Measurements from ENCODE around the gene GFRA1.
"Not testable (repeated sequence)": the region's sequence is repeated elsewhere in the genome, so short reads cannot be mapped to it uniquely, and the experiment has no call there.

The GFRA1 gene

DNA sequence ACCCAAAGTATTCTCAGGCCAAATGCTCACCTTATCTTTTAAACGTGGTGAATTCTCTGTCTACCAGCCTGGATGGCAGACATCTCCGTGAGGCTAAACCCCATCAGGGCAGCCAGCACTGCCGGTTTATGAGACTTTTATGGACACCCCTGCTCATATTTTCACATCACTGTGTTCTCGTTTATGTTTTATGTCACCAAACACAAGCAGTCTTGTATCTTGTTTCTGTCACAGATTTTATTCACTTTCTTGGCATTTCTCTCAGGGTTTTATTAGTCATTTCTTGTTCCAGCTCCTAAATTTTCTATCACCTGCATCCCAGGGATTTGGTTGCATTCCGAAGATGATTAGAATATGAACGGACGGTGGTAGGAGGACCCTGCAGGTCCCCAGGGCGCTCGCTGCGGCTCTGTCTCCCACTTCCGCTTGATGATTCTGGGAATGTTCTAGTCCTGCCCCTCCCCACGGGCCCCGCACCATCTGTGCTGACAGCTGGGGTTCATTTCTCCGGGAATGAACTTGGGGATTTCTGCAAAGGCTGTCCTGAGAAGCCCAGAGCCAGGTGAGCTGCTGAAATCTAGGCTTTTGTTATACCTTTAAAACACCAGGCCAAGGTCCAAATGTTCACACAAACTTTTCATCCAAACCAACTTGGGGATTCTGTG lies 217.6 kb downstream of the GFRA1 start:
- no peak overlapping the region for H3K27ac ChIP-seq
- H3K4me3 ChIP-seq, result no peak overlapping the region

DNA sequence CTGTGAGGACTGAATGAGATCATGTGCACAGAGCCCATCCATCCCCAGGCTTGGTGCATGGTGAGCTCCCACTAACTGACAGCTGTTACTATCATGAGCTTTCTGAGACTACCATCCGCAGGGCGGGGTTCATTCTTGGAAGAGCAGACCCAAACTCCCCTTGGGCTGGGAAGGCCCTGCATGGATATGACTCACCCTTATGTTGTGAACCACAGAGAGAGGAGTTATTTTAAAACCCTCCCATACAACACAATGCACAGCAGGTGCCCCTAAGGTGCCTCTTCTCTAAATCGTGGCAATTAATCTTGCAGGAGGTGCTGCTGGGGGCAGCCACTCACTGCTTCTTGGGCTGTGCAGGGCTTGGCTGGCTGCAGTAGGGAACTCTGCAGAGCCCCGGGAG lies 219.1 kb downstream of the GFRA1 start:
- H3K27ac ChIP-seq, result no peak overlapping the region
- no peak overlapping the region for H3K4me3 ChIP-seq

DNA sequence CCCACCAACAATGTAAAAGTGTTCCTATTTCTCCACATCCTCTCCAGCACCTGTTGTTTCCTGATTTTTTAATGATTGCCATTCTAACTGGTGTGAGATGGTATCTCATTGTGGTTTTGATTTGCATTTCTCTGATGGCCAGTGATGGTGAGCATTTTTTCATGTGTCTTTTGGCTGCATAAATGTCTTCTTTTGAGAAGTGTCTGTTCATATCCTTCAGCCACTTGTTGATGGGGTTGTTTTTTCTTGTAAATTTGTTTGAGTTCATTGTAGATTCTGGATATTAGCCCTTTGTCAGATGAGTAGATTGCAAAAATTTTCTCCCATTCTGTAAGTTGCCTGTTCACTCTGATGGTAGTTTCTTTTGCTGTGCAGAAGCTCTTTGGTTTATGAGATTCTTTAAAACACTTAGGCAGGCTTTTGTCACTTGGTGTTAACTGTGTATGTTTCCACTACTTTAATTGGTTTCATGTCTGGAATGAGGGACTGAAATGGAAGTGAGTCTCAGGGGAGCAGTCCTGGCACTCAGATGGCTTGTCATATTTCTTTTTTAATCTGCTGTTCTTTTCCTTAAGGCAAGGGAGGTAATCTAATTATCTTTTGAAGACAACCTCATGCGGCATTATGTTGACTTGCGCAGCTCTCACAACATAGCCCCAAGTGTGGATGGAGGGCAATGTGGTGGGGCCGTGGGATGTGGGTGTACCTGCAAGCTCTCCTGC lies 219.8 kb downstream of the GFRA1 start:
- H3K27ac ChIP-seq, H3K4me3 ChIP-seq: not testable (repeated sequence)

DNA sequence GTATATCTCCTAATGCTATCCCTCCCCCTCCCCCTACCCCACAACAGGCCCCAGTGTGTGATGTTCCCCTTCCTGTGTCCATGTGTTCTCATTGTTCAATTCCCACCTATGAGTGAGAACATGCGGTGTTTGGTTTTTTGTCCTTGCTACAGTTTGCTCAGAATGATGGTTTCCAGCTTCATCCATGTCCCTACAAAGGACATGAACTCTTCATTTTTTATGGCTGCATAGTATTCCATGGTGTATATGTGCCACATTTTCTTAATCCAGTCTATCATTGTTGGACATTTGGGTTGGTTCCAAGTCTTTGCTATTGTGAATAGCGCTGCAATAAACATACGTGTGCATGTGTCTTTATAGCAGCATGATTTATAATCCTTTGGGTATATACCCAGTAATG lies 220.5 kb downstream of the GFRA1 start:
- not testable (repeated sequence) for H3K27ac ChIP-seq, H3K4me3 ChIP-seq

DNA sequence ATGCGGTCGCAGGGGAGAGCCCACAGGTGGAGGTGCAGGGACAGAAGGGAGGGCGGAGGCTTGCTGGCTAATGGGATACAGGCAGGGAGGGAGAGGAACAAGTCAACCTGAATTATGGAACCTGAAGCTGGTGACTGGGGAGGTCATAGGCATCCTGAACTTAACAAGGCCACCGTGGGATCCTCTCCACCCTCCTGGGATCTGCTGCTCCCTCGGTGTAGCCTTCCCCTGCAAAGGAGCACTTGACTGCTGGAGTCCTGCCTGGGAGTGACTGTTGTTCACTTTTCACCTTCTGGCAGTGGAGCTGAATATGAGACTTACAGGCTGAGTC lies 223.1 kb downstream of the GFRA1 start:
- no peak overlapping the region for H3K27ac ChIP-seq
- H3K4me3 ChIP-seq, result no peak overlapping the region

DNA sequence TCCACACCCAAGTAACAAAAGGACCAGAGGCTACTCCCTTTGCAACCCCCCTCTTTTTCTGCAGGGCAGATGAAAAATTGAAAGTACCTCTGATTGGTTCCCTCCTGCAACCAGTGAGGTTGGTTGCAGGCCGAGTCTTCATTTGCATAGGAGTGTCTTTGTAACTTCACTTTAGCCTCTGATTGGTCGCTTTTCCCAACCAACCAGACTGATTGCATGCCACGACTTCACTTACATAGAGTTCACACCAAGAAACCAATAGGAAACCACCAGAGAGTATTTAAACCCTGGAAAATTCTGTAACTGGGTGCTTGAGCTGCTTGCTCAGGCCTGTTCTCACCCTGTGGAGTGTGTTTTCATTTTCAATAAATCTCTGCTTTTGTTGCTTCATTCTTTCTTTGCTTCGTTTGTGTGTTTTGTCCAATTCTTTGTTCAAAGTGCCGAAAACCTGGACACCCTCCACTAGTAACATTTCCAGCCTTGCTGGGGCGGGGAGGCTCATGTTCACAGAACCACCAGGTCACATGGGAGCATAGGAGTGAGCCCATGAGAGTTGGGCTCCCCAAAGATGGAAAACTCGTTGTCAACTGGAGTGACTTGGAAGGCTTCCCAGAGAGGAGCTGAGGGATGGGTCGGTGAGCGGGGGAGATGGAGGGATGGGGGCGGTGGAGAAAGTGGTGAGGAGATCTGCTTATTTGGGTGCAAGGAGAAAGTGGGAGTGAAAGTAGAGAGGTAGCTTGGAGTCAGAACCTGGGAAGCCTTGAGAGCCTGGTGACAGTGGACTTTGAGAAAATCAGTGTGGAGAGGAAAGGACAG lies 223.6 kb downstream of the GFRA1 start:
- no peak overlapping the region for H3K4me3 ChIP-seq
- no peak overlapping the region for H3K27ac ChIP-seq

DNA sequence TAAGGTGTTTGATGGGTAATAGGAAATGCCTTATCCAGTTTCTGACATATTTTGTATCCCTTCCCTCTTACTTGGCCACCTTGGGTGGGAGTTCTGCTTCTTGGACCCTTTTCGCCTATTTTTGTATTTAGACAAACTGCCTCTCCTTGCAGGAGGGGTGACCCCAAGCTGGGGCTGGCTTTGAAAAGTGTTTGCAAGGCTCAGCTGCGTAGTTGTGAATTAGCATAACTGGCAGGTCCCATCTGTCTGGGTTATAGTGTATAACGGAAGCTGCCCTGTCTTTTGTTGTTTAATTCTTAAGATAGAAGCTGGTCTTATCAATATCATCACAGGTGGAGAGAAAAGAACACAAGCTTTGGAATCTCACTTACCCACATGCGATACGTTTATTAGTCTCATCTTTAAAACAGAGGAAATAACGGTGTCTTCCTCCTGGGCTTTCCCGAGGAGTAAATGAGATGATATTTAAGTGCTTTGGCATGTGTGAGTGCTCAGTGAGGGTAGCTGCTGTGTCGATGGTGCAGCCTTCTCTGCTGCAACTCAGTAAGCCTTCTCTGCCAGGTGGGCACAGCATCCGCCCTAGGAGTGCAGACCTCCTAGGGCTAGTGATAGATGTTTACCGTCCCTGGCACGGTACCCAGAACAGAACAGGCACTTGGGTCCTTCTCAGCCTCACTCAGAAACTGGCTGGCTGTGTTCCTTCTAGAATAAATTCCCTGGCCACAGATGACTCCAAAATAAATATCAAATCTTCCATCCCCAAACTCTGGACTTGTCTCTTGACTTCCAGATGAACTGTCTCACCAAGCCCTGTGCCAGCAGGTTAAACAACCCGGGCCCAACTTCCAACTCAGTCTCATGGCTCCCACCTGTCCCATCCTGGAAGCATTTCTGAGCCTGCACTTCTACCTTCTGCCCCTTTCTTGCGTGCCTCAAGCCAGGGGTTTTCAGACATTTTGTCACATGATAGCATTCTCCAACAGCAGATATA lies 227.3 kb downstream of the GFRA1 start:
- Histone ChIP-seq H3K4me3 (no peak overlapping the region), H3K27ac (no peak overlapping the region)

DNA sequence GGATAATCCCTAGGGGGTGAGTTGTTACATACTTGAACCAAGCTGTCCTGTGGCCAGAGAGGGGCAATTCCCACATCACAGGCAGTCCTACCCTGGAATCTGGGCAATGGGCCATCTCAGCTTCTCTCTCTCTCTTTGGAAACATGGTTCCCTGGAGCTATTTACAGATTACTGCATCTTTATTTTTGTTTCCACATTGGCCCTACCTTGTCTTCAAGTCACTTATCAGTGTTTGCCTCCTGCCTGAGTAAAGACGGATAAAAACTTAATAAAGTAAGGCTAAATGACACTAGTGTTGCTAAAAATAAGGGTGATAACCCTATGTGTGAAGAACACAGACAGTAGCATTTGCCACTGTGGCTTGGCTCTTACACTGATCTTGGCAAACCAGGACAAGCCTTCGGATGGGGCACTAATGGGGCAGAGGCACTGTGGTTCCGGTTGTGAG lies 228.2 kb downstream of the GFRA1 start:
- Histone ChIP-seq H3K4me3 (no peak overlapping the region), H3K27ac (no peak overlapping the region)

DNA sequence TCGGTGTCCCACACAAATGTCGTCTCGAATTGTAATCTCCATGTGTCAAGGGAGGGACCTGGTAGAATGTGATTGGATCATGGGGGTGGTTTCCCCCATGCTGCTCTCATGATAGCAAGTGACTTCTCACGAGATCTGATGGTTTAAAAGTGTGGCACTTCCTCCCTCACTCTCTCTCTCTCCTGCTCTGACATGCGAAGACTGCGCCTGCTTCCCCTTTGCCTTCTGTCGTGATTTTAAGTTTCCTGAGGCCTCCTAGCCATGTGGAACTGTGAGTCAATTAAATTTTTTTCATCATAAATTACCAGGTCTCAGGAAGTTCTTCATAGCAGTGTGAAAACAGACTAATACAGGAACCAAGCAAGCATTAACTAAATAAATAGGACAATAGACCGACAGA lies 229.1 kb downstream of the GFRA1 start:
- Histone ChIP-seq H3K27ac (no peak overlapping the region), H3K4me3 (no peak overlapping the region)

DNA sequence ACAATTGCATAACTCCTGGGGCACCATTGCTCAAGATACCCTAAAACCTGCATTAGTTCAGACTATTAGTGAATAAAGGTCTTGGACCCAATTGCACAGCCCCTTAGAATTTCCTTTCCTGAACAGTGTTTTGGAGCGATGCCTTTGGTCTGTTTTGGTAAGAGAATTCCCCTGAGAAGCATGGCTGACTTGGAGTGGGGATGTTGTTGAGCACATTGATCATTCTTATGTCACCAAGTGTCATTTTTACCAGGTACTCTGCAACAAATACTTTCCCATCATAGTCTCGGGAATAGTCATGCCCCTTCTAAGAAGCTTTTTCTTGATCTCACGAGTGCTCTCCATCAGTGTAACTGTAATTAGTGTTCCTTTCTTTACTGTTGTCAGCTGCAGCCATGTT lies 229.7 kb downstream of the GFRA1 start:
- H3K4me3 ChIP-seq, result no peak overlapping the region
- no peak overlapping the region for H3K27ac ChIP-seq

DNA sequence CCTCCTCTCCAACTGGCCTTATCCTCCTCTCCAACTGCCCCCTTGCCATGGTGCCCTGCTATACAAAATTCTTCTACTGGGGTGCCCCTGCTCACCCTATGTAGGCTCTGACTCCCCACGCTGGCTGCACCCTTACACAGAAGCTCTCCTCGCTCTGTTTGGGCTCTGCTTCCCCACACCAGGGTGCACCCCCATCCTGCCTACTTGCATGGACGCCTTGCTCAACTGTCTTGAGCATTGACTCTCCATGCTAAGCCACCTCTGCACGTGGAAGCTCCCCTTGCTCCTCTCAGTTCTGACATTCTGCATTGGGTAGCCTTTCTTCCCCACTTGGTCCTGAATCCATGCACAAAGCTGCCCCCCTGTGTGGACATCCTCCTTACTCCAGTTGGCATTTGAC lies 231.1 kb downstream of the GFRA1 start:
- H3K27ac ChIP-seq, result no peak overlapping the region

DNA sequence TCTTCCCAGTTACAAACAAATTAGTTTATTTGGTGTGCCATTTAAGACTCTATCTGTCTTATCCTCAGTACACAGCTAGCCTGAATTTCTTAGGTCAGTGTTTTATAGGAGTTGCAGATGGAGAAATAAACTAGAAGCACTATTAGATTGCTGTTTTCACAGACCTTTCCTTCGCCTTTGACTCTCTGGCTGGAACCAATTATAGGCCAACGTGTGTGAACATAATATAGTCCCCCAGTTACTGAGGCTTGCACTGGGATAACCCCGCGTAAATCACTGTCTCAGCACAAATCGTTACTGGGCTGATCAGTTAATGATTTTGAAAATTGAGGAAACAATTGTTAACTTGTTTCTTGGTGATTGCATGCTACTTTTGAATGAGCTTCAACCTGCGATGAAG lies 233.4 kb downstream of the GFRA1 start:
- Histone ChIP-seq H3K27ac (no peak overlapping the region), H3K4me3 (no peak overlapping the region)

More for the DNA sequence above, 231.1 kb downstream of the GFRA1 start:
- no peak overlapping the region for H3K4me3 ChIP-seq

DNA sequence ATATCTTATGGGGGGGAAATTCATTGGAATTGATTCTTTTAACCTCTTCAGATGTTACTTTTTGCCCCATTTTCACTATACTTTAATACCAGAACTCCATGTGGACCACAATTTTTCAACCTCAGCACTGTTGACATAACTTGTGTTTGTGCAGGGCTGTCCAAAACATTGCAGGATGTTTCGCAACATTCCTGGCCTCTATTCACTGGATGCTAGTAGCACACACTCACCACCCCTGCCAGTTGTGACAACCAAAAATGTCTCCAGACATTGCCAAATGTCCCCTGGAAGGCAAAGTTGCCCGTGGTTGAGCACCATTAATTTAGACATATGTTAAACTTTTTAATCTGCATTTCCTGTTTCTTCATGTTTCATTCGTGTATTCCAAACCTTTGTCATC lies 234.7 kb downstream of the GFRA1 start:
- H3K4me3 ChIP-seq, result no peak overlapping the region
- H3K27ac ChIP-seq, result no peak overlapping the region

DNA sequence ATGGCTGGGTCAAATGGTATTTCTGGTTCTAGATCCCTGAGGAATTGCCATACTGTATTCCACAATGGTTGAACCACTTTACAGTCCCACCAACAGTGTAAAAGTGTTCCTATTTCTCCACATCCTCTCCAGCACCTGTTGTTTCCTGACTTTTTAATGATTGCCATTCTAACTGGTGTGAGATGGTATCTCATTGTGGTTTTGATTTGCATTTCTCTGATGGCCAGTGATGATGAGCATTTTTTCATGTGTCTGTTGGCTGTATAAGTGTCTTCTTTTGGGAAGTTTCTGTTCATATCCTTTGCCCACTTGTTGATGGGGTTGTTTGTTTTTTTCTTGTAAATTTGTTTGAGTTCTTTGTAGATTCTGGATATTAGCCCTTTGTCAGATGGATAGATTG lies 237.6 kb downstream of the GFRA1 start:
- H3K27ac ChIP-seq, H3K4me3 ChIP-seq: not testable (repeated sequence)

DNA sequence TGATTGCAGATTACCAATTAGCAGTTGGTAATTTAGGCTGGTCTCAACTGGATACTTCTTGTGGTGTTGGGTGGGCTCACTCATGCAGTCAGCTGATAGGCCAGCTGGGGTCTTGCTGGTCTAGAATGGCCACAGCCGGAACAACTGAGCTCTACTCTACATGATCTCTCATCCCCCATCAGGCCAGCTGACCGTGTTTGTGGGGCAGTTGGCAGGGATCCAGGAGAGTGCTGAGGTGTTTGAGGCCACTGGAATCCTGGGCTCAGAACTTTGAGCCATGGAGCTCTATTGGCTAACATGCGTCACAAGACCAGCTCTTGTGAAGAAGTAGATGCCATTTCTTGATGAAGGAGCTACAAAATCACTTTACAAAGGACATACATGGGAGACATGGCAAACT lies 242.4 kb downstream of the GFRA1 start:
- Histone ChIP-seq H3K4me3 (no peak overlapping the region), H3K27ac (no peak overlapping the region)

DNA sequence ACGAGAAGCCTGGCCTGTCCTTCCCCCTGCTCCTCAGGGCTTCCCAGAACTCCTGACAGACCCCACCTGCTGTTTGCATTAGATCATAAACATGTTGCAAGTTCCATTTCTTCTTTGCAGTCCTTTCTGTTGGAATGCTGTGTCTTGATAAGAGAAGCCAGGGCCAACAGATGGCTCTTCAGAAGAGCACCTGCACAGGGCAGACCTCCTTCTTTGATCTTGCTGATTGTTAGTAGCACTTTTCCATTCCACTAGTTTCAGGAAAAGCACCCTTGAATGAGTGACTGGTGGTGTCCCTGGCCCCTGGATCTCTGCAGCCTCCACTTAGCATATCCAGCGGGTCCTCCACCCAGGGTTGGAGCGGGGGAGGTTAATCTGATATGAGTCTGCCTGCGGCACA lies 243.2 kb downstream of the GFRA1 start:
- Histone ChIP-seq H3K4me3 (no peak overlapping the region), H3K27ac (no peak overlapping the region)

DNA sequence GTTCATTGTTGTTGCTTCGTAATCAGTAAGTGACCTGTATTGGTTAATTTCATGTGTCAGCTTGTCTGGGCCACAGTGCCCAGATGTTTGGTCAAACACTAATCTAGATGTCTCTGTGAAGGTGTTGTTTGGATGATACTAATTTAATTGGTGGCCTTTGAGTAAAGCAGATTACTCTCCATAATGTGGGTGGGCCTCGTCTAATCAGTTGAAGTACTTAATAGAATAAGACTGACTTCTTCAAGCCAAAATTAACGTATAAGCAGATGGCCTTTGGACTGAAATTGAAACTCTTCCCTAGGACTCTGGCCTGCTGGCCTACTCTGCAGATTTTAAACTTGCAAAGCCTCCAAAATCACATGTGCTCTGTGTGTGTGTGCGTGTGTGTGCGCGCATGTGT lies 245.7 kb downstream of the GFRA1 start:
- Histone ChIP-seq H3K27ac (no peak overlapping the region), H3K4me3 (no peak overlapping the region)

DNA sequence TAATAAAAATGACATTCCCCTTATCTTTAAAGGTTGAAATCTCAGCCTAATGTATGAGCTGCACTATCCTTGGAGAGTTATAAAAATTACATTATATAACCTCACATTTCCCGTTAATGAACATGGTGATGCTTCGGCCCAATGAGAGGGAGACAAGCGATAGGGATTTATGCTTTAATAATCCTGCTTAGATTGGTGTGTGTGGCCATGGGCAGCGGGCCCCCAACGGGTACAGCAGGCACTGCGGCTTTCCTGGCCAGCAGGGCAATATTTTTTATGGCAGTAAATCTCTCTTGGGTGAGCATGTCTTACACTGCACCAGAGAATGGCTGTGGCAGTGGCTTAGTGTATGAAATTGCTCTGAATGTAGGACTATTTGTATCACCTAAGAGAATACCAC lies 246.3 kb downstream of the GFRA1 start:
- no peak overlapping the region for H3K27ac ChIP-seq
- no peak overlapping the region for H3K4me3 ChIP-seq

DNA sequence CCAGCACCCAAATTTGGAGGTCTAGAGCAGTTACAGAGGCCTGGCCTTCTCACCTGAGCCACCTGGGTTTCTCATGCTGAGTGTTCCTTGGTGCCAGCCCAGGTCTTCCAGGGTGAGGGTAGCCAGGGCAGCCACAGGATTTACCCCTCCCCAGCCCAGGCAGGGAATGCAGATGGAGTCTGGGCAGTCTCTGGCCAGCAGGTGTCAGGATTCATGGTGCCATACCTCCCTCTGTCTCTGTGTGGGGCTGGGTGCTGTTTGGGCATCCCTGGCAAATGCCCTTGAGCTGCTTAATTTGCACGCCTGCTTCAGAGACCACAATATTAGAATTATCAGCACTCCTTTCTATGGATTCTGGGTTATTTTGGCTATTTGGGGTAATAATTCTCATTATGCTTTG lies 246.7 kb downstream of the GFRA1 start:
- no peak overlapping the region for H3K27ac ChIP-seq

More for the DNA sequence above, 246.7 kb downstream of the GFRA1 start:
- H3K4me3 ChIP-seq, result no peak overlapping the region

Data from skin epidermis (tissue), 12 donors.